ENCODE results near the gene DNMT3B. TPM values are rescaled to one million over a fixed set of nuclear protein-coding genes. Genes with fewer than 3 reads are reported as not detected.

DNMT3B gene
- total and polyA plus RNA-seq, 4 donors = 0.26 to 2.8 (median 0.60) TPM

DNA sequence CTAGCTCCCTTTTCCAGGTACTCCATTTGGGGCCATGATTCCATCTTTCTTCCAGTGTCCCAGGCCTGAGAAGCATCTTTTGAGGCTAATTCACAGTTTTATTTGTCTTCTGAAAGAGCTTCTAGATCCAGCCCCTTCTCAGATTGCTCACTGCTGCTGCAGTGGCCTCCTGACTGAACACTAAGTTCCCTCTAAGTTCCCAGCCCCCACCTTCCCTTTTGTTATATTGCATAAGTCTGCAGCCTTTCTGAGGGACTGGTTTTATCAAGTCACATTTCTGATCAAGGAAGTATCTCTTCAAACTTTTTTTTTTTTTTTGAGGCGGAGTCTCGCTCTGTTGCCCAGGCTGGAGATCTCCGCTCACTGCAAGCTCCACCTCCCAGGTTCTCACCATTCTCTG, 68.3 kb downstream of the DNMT3B start:
- DNase-seq (ENCODE audit: low spot score) = no peak
- no peak for TF ChIP-seq HNF4A (conservative IDR thresholded peaks at IDR 0.05)
- no peak for TF ChIP-seq ATF3 (IDR thresholded peaks at IDR 0.05)
- TF ChIP-seq REST (IDR thresholded peaks at IDR 0.05) = no peak
- TF ChIP-seq, protein P1, sequence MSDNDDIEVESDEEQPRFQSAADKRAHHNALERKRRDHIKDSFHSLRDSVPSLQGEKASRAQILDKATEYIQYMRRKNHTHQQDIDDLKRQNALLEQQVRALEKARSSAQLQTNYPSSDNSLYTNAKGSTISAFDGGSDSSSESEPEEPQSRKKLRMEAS (IDR thresholded peaks at IDR 0.05) = no peak
- no peak for TF ChIP-seq RAD21 (IDR thresholded peaks at IDR 0.05)
- TF ChIP-seq TAF1 (conservative IDR thresholded peaks at IDR 0.05) = no peak
- Histone ChIP-seq H3K27me3 (ENCODE audit: control insufficient read depth in 4 of 4, insufficient read depth in 4 of 4, low read length in 3 of 4) (no peaks in the 10 kb centered on the region), H3K27ac (ENCODE audit: low read depth in 1 of 2, low read length in 2 of 2) (no peak overlapping the region), H3K4me3 (ENCODE audit: low read depth in 1 of 3, low read length in 3 of 3) (no peak overlapping the region), H3K9ac (ENCODE audit: low read depth in 1 of 2, low read length in 2 of 2) (no peak overlapping the region), H3K9me3 (ENCODE audit: control insufficient read depth in 4 of 4, low read length in 3 of 4) (no peaks in the 10 kb centered on the region), H3K36me3 (ENCODE audit: control insufficient read depth in 4 of 4, insufficient read depth in 3 of 4, low read depth in 1 of 4, low read length in 3 of 4) (peaks cover 4 to 23% (median 13%) of the 10 kb centered on the region in 4 donors), H3K4me1 (ENCODE audit: control insufficient read depth in 4 of 4, insufficient read depth in 4 of 4, low read length in 3 of 4) (no peaks in the 10 kb centered on the region)
- WGBS = 79% methylated on average over 3 of the region's 3 CpGs

DNA sequence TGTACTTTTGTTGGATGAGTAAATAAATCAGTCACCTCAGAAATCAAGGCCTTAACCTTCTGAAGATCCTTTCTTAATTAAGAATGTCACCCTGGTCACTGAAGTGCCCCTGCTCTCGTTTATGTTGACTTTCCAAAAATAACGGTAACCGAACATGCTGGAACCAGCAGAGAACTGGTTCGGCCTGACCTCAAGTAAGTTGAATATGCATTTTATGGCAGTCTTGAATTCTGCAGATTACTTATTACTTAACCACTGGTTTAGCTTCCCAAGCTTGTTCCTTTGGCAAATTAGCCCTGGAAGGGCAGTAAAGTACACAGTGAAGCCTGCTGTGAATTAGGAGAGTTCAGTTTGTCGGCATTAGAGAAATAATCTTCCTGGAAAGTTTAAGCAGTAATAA, 69.8 kb downstream of the DNMT3B start:
- no peak overlapping the region for H3K4me3 ChIP-seq (ENCODE audit: low read depth in 1 of 3, low read length in 3 of 3)
- 86% methylated on average over 5 of the region's 5 CpGs for whole genome bisulfite sequencing
- H3K36me3 ChIP-seq (ENCODE audit: control insufficient read depth in 4 of 4, insufficient read depth in 3 of 4, low read depth in 1 of 4, low read length in 3 of 4) = peaks cover 7 to 30% (median 16%) of the 10 kb centered on the region in 4 donors
- TF ChIP-seq REST (IDR thresholded peaks at IDR 0.05) (no peak), EGR1 (IDR thresholded peaks at IDR 0.05; ENCODE audit: low read depth in 2 of 2) (no peak), HNF4G (IDR thresholded peaks at IDR 0.05) (no peak), RAD21 (IDR thresholded peaks at IDR 0.05) (no peak), CTCF (IDR thresholded peaks at IDR 0.05; ENCODE audit: low read depth, low read length, missing input control) (no peak), NR2F2 (IDR thresholded peaks at IDR 0.05) (no peak), RXRA (IDR thresholded peaks at IDR 0.05) (no peak), GABPA (IDR thresholded peaks at IDR 0.05 in 1 of 2, conservative IDR thresholded peaks at IDR 0.05 in 1 of 2) (no peak), SP1 (IDR thresholded peaks at IDR 0.05) (no peak), HNF4A (conservative IDR thresholded peaks at IDR 0.05) (no peak), TAF1 (conservative IDR thresholded peaks at IDR 0.05) (no peak), ATF3 (IDR thresholded peaks at IDR 0.05) (no peak), JUND (IDR thresholded peaks at IDR 0.05) (no peak), FOXA2 (IDR thresholded peaks at IDR 0.05) (no peak), FOXA1 (IDR thresholded peaks at IDR 0.05) (no peak)
- TF ChIP-seq, protein P1 (IDR thresholded peaks at IDR 0.05) = no peak
- H3K4me1 ChIP-seq (ENCODE audit: control insufficient read depth in 4 of 4, insufficient read depth in 4 of 4, low read length in 3 of 4) = no peaks in the 10 kb centered on the region
- H3K9me3 ChIP-seq (ENCODE audit: control insufficient read depth in 4 of 4, low read length in 3 of 4) = no peaks in the 10 kb centered on the region
- no peaks in the 10 kb centered on the region for H3K27me3 ChIP-seq (ENCODE audit: control insufficient read depth in 4 of 4, insufficient read depth in 4 of 4, low read length in 3 of 4)
- no peak for DNase-seq (ENCODE audit: low spot score)
- no peak overlapping the region for H3K27ac ChIP-seq (ENCODE audit: low read depth in 1 of 2, low read length in 2 of 2)
- no peak overlapping the region for H3K9ac ChIP-seq (ENCODE audit: low read depth in 1 of 2, low read length in 2 of 2)
